WTC11 (cell line): Measurements from ENCODE around the gene MTHFD1L.

Source experiments
- CTCF ChIP-seq: fragments of 200-600 bp; IDR thresholded peaks from 2 replicates; pipeline ENCODE4 v1.8.0; 2022; ENCODE audit warnings: antibody characterized with exemption
- FOXP4 ChIP-seq: sonication (generic); formaldehyde crosslinking; IDR thresholded peaks from 2 replicates; pipeline ENCODE4 v1.8.0; 2022; ENCODE audit warnings: mild to moderate bottlenecking, missing genetic modification reagents
- ZNF281 ChIP-seq: sonication (generic); formaldehyde crosslinking; IDR thresholded peaks from 2 replicates; pipeline ENCODE4 v1.8.0; 2023; ENCODE audit warnings: mild to moderate bottlenecking, missing genetic modification reagents

GRCh38 chr6:150936021-150936555, 70.6 kb downstream of the MTHFD1L start:
- TF ChIP-seq ZNF281 (CRISPR knock-in tag) (no peak), CTCF (no peak), FOXP4 (CRISPR knock-in tag) (no peak)
